WTC11 (cell line): ENCODE results near the gene SERP2. TPM values are rescaled to one million over a fixed set of nuclear protein-coding genes. Genes with fewer than 3 reads are reported as not detected.

Source experiments
- ATAC-seq: fragments of 200-7000 bp; cut with Tn5 transposase; 2 replicates; pipeline ENCODE4 v1.10.0; 2021; ENCODE audit warnings: mild to moderate bottlenecking, moderate library complexity
- CTCF ChIA-PET: fragments of 300-600 bp; sonication (Branson Sonifier 250); formaldehyde crosslinking; loops from one replicate; lab custom pipeline; 2021; ENCODE audit warnings: antibody characterized with exemption; lab: Charles Lee
- POLR2A ChIA-PET: fragments of 350-600 bp; sonication (Branson Sonifier 250); formaldehyde crosslinking; loops from one replicate; lab custom pipeline; 2021; ENCODE audit warnings: antibody characterized with exemption; lab: Charles Lee
- DNase-seq: peaks from one replicate; pipeline ENCODE4 v3.0.0; 2021; ENCODE audit warnings: low spot score
- H3K27ac Mint-ChIP-seq: 2 replicates; pipeline ENCODE4 v1.8.0; 2021; ENCODE audit warnings: mixed read lengths
- H3K27me3 Mint-ChIP-seq: 2 replicates; pipeline ENCODE4 v1.8.0; 2021; ENCODE audit warnings: low read depth, mild to moderate bottlenecking, moderate library complexity, mixed read lengths
- H3K36me3 Mint-ChIP-seq: 2 replicates; pipeline ENCODE4 v1.8.0; 2021; ENCODE audit warnings: mixed read lengths
- H3K4me1 Mint-ChIP-seq: 2 replicates; pipeline ENCODE4 v1.8.0; 2022; ENCODE audit warnings: mixed read lengths
- H3K4me3 Mint-ChIP-seq: 2 replicates; pipeline ENCODE4 v1.8.0; 2021; ENCODE audit warnings: mild to moderate bottlenecking, moderate library complexity, mixed read lengths
- H3K9me3 Mint-ChIP-seq: 2 replicates; pipeline ENCODE4 v1.8.0; 2021; ENCODE audit warnings: mixed read lengths
- CREM ChIP-seq: sonication (generic); formaldehyde crosslinking; IDR thresholded peaks from 2 replicates; pipeline ENCODE4 v1.8.1; 2022; ENCODE audit warnings: mild to moderate bottlenecking, missing genetic modification reagents, moderate library complexity
- FOXK1 ChIP-seq: sonication (generic); formaldehyde crosslinking; IDR thresholded peaks from 2 replicates; pipeline ENCODE4 v1.8.0; 2022; ENCODE audit warnings: mild to moderate bottlenecking, moderate library complexity, missing genetic modification reagents
- JAZF1 ChIP-seq: fragments of 250-450 bp; sonication (Bioruptor Pico); IDR thresholded peaks from 2 replicates; pipeline ENCODE4 v1.9.0; 2021; ENCODE audit warnings: moderate library complexity, mild to moderate bottlenecking, inconsistent platforms
- NR2C2 ChIP-seq: sonication (generic); formaldehyde crosslinking; IDR thresholded peaks from 2 replicates; pipeline ENCODE4 v1.8.0; 2022; ENCODE audit warnings: mild to moderate bottlenecking, missing genetic modification reagents
- RORB ChIP-seq: fragments of 250-450 bp; sonication (Bioruptor Pico); IDR thresholded peaks from 2 replicates; pipeline ENCODE4 v1.9.0; 2021; ENCODE audit warnings: mild to moderate bottlenecking
- SMAD4 ChIP-seq: sonication (generic); formaldehyde crosslinking; IDR thresholded peaks from 2 replicates; pipeline ENCODE4 v1.8.0; 2022; ENCODE audit warnings: mild to moderate bottlenecking, missing genetic modification reagents
- ZBTB21 ChIP-seq: sonication (generic); formaldehyde crosslinking; IDR thresholded peaks from 2 replicates; pipeline ENCODE4 v1.8.1; 2023; ENCODE audit warnings: mild to moderate bottlenecking, missing genetic modification reagents, borderline replicate concordance
- ZNF138 ChIP-seq: sonication (generic); formaldehyde crosslinking; conservative IDR thresholded peaks from 2 replicates; pipeline ENCODE4 v1.8.1; 2022; ENCODE audit warnings: mild to moderate bottlenecking, moderate library complexity, missing genetic modification reagents
- ZNF396 ChIP-seq: fragments of 250-450 bp; sonication (Bioruptor Pico); IDR thresholded peaks from 2 replicates; pipeline ENCODE4 v1.8.0; 2021; ENCODE audit warnings: mild to moderate bottlenecking, moderate library complexity, borderline replicate concordance
- ZNF423 ChIP-seq: fragments of 250-450 bp; sonication (Bioruptor Pico); IDR thresholded peaks from 2 replicates; pipeline ENCODE4 v2.1.2; 2022; ENCODE audit warnings: mild to moderate bottlenecking, moderate library complexity
- total RNA-seq: library from RNA; stranded (reverse); gene quantifications from 3 replicates; pipeline ENCODE4 v1.2.3, GENCODE V29; 2021
- TF ChIP-seq, protein P1 (sequence below): sonication (generic); formaldehyde crosslinking; conservative IDR thresholded peaks from 2 replicates; pipeline ENCODE4 v1.8.1; 2022; ENCODE audit warnings: mild to moderate bottlenecking, missing genetic modification reagents
- TF ChIP-seq, protein P2 (sequence below): fragments of 250-450 bp; sonication (Bioruptor Pico); IDR thresholded peaks from 2 replicates; pipeline ENCODE4 v1.9.0; 2021; ENCODE audit warnings: mild to moderate bottlenecking, borderline replicate concordance
- TF ChIP-seq, protein P3 (sequence below): sonication (generic); formaldehyde crosslinking; IDR thresholded peaks from 2 replicates; pipeline ENCODE4 v1.8.0; 2022; ENCODE audit warnings: mild to moderate bottlenecking, missing genetic modification reagents
- TF ChIP-seq, protein P4 (sequence below): sonication (generic); formaldehyde crosslinking; IDR thresholded peaks from 2 replicates; pipeline ENCODE4 v1.8.0; 2023; ENCODE audit warnings: mild to moderate bottlenecking, missing genetic modification reagents

The SERP2 gene
- total RNA-seq, 1 experiment from 2014 or later = 1.2 TPM

DNA sequence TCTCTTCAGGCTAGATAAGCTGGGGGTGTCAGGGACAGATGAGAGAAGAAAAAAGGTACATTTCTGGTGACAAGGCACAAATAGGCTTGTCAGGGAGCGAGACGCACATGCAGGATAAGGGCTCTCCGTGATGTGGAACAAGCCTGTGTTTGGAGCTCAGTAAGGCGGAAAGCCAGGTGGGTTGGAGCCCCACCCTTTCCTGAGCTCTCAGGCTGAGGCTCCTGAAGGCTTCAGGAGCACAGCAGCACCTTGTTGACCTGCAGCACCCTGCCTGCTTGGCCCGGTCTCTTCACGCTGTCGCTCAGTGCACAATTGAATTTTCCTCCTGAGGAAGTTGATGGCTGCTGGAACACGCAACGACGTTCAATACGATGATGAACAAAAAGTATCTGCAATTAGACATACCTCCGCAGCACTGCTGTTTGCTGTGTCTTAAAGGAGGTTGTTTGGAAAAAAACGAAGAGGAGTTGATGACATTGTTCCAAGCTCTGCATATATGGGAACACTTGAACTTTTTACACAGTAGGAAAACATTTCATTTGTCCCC lies 29.3 kb downstream of the SERP2 start:
- H3K9me3 Mint-ChIP-seq = no peaks in the 10 kb centered on the region
- ChIA-PET CTCF (interaction anchor here (0.6 to 2.4 kb wide), 8 partner anchors 10 to 352 kb away, joined by 3 to 9 read pairs (median 4); no protein-coding TSS in a partner anchor), POLR2A (interaction anchor here (0.5 to 4.0 kb wide), 4 partner anchors 8 to 41 kb away, joined by 3 to 60 read pairs (median 6); no protein-coding TSS in a partner anchor)
- peak overlapping the region; percentile 82 for H3K27ac Mint-ChIP-seq
- no peak for DNase-seq
- peaks cover 71% of the 10 kb centered on the region for H3K4me1 Mint-ChIP-seq
- peaks cover 3% of the 10 kb centered on the region; the same call in 1 of the 2 replicates for H3K27me3 Mint-ChIP-seq
- H3K36me3 Mint-ChIP-seq = no peaks in the 10 kb centered on the region
- TF ChIP-seq CREM (CRISPR knock-in tag) = no peak
- TF ChIP-seq JAZF1 = no peak
- TF ChIP-seq, protein P1, sequence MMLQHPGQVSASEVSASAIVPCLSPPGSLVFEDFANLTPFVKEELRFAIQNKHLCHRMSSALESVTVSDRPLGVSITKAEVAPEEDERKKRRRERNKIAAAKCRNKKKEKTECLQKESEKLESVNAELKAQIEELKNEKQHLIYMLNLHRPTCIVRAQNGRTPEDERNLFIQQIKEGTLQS (CRISPR knock-in tag) = no peak
- TF ChIP-seq, all 79 proteins: peak for 0
- peak overlapping the region; percentile 43 for H3K4me3 Mint-ChIP-seq
- ATAC-seq = peak; percentile 29

DNA sequence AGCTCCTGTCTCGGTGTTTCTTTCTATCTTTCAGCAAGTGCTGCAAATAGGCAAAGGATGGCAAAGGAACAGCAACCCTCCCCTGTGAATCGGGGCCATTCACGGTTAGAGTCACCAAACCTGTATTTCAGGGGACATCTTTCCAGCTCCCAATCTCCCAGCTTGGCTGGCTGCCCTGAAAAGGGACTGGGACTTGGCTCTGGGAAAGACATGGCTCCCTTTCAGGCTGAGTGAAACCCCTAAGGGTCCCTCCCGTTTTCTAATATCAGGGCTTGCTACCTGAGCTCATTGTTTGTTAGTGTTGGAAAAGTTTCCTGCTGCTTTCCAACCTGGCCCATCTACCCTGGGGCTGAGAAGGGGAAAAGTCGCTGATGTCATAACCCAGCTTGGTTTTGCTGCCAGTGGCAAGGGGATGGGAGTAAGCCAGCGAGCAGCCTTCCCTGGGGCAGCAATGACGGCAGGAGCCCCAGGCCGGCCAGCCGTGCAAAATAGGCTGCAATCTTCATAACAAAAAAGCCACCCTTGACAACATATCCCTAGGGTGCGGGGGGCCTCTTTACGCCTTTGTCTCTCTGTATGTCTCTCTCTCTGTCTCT lies 29.9 kb downstream of the SERP2 start:
- ChIA-PET POLR2A (interaction anchor here (0.6 to 4.0 kb wide), 4 partner anchors 9 to 32 kb away, joined by 3 to 60 read pairs (median 3); no protein-coding TSS in a partner anchor), CTCF (interaction anchor here (0.7 to 2.4 kb wide), 7 partner anchors 11 to 352 kb away, joined by 3 to 9 read pairs (median 4); no protein-coding TSS in a partner anchor)
- Mint-ChIP-seq H3K27ac (peak overlapping the region; percentile 82), H3K27me3 (peaks cover 3% of the 10 kb centered on the region; the same call in 1 of the 2 replicates), H3K4me3 (peak overlapping the region; percentile 43), H3K9me3 (no peaks in the 10 kb centered on the region), H3K4me1 (peaks cover 71% of the 10 kb centered on the region), H3K36me3 (no peaks in the 10 kb centered on the region)
- peak; percentile 17 for ATAC-seq
- DNase-seq = no peak
- TF ChIP-seq, protein P2, sequence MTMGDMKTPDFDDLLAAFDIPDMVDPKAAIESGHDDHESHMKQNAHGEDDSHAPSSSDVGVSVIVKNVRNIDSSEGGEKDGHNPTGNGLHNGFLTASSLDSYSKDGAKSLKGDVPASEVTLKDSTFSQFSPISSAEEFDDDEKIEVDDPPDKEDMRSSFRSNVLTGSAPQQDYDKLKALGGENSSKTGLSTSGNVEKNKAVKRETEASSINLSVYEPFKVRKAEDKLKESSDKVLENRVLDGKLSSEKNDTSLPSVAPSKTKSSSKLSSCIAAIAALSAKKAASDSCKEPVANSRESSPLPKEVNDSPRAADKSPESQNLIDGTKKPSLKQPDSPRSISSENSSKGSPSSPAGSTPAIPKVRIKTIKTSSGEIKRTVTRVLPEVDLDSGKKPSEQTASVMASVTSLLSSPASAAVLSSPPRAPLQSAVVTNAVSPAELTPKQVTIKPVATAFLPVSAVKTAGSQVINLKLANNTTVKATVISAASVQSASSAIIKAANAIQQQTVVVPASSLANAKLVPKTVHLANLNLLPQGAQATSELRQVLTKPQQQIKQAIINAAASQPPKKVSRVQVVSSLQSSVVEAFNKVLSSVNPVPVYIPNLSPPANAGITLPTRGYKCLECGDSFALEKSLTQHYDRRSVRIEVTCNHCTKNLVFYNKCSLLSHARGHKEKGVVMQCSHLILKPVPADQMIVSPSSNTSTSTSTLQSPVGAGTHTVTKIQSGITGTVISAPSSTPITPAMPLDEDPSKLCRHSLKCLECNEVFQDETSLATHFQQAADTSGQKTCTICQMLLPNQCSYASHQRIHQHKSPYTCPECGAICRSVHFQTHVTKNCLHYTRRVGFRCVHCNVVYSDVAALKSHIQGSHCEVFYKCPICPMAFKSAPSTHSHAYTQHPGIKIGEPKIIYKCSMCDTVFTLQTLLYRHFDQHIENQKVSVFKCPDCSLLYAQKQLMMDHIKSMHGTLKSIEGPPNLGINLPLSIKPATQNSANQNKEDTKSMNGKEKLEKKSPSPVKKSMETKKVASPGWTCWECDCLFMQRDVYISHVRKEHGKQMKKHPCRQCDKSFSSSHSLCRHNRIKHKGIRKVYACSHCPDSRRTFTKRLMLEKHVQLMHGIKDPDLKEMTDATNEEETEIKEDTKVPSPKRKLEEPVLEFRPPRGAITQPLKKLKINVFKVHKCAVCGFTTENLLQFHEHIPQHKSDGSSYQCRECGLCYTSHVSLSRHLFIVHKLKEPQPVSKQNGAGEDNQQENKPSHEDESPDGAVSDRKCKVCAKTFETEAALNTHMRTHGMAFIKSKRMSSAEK (CRISPR knock-in tag) = no peak
- peak; percentile 55; the same call in 1 of the 2 replicates for TF ChIP-seq ZNF423 (CRISPR knock-in tag)

DNA sequence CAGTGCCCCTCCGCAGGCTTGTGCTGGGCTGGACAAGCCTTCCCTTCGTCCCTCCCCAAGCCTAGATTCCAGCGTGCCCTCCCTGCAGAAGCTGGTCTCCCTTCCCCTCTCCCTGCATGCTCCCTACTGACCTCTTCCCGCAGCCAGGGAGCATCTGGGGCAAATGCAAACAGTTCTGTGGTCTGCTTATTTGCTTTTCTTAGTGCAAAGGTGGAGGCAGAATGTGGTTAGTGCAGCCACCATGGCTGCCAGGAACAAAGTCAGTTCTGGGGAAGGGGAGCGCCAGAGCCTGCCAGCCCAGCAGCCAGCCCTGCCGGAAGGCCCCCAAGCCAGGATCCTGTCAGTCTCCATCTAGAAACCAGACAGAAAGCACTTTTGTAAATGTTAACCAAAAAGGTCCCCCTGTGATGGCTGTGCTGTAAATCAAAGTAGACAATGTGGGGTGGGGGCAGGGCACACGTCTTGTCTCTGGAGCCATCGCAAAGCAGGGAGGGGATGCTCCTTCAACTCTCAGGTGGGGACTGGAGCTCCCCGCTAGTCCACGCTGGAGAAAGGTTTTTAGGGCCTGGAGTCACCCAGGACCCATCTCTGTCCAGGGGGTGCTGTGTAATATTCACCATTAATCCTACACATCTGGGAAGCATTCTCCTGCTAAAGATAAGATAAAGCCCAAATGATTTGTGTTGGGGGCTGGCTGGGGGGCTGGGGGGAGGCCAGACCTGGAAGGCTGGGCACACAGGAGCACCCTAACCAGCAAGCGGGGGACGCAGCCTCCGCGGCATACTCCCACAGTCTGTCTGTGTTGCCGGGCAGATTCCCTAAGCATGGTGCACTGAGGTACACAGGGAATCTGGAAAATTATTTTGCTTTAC lies 30.9 kb downstream of the SERP2 start:
- peak overlapping the region; percentile 79 for H3K27ac Mint-ChIP-seq
- peaks cover 3% of the 10 kb centered on the region; the same call in 1 of the 2 replicates for H3K27me3 Mint-ChIP-seq
- ChIA-PET POLR2A (interaction anchor here (0.7 to 4.0 kb wide), 3 partner anchors 10 to 31 kb away, joined by 3 to 60 read pairs (median 4); no protein-coding TSS in a partner anchor), CTCF (interaction anchor here (0.8 to 2.4 kb wide), 5 partner anchors 11 to 161 kb away, joined by 3 to 9 read pairs (median 6); no protein-coding TSS in a partner anchor)
- peak; percentile 34 for ATAC-seq
- peak overlapping the region; percentile 42 for H3K4me3 Mint-ChIP-seq
- H3K4me1 Mint-ChIP-seq = peaks cover 71% of the 10 kb centered on the region
- no peaks in the 10 kb centered on the region for H3K36me3 Mint-ChIP-seq
- H3K9me3 Mint-ChIP-seq = no peaks in the 10 kb centered on the region
- TF ChIP-seq NR2C2 (CRISPR knock-in tag) = no peak
- no peak for TF ChIP-seq ZBTB21 (CRISPR knock-in tag)
- TF ChIP-seq, protein P3, sequence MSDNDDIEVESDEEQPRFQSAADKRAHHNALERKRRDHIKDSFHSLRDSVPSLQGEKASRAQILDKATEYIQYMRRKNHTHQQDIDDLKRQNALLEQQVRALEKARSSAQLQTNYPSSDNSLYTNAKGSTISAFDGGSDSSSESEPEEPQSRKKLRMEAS (CRISPR knock-in tag) = no peak; the same call in 1 of the 2 replicates
- no peak for TF ChIP-seq ZNF396 (CRISPR knock-in tag)
- TF ChIP-seq, protein P4, sequence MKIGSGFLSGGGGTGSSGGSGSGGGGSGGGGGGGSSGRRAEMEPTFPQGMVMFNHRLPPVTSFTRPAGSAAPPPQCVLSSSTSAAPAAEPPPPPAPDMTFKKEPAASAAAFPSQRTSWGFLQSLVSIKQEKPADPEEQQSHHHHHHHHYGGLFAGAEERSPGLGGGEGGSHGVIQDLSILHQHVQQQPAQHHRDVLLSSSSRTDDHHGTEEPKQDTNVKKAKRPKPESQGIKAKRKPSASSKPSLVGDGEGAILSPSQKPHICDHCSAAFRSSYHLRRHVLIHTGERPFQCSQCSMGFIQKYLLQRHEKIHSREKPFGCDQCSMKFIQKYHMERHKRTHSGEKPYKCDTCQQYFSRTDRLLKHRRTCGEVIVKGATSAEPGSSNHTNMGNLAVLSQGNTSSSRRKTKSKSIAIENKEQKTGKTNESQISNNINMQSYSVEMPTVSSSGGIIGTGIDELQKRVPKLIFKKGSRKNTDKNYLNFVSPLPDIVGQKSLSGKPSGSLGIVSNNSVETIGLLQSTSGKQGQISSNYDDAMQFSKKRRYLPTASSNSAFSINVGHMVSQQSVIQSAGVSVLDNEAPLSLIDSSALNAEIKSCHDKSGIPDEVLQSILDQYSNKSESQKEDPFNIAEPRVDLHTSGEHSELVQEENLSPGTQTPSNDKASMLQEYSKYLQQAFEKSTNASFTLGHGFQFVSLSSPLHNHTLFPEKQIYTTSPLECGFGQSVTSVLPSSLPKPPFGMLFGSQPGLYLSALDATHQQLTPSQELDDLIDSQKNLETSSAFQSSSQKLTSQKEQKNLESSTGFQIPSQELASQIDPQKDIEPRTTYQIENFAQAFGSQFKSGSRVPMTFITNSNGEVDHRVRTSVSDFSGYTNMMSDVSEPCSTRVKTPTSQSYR (CRISPR knock-in tag) = no peak
- no peak for TF ChIP-seq SMAD4
- TF ChIP-seq FOXK1 = no peak
- TF ChIP-seq RORB (CRISPR knock-in tag) = no peak
- 0 out of 2 replicates have a peak, but pooled peaks have one; percentile 14 for TF ChIP-seq ZNF138 (CRISPR knock-in tag)
- DNase-seq = no peak
